Natural killer cell (primary cell): ENCODE results near the gene BCAS1. TPM values are rescaled to one million over a fixed set of nuclear protein-coding genes. Genes with fewer than 3 reads are reported as not detected.

ENCODE experiments used
- ATAC-seq, 3 donors: fragments of 150-1000 bp in 2 of 3; fragments of 200-7000 bp in 1 of 3; cut with Tn5 transposase; 1 replicate in 1 of 3; 2 replicates in 2 of 3; pipeline ENCODE4 v1.10.0; 2021; ENCODE audit warnings: mild to moderate bottlenecking in 2 of 3, moderate library complexity in 2 of 3
- DNase-seq, 2 donors: peaks; one replicate each; pipeline versions ENCODE4 v3.0.0 to v3.0.0-alpha.2; 2013 to 2021; ENCODE audit warnings: mixed read lengths in 1 of 2
- H3K27ac ChIP-seq: one replicate; pipeline ENCODE4 v1.5.1; 2013; ENCODE audit warnings: mild to moderate bottlenecking, low read length
- H3K27me3 ChIP-seq: one replicate; pipeline ENCODE4 v1.6.1; 2013; ENCODE audit warnings: low read length; ENCODE audit not compliant: control insufficient read depth, insufficient read depth
- H3K36me3 ChIP-seq: one replicate; pipeline ENCODE4 v1.6.1; 2013; ENCODE audit warnings: low read length; ENCODE audit not compliant: control insufficient read depth, insufficient read depth
- H3K4me1 ChIP-seq: one replicate; pipeline ENCODE4 v1.6.1; 2013; ENCODE audit warnings: low read length; ENCODE audit not compliant: control insufficient read depth, insufficient read depth
- H3K4me3 ChIP-seq: one replicate; pipeline ENCODE4 v1.5.1; 2013; ENCODE audit warnings: low read length
- H3K9me3 ChIP-seq: one replicate; pipeline ENCODE4 v1.6.1; 2013; ENCODE audit warnings: low read length; ENCODE audit not compliant: control insufficient read depth, insufficient read depth
- H3K27ac Mint-ChIP-seq, 2 donors: one replicate each; pipeline ENCODE4 v1.8.0; 2022; ENCODE audit warnings: mild to moderate bottlenecking in 2 of 2, mixed read lengths in 2 of 2, moderate library complexity in 1 of 2
- H3K27me3 Mint-ChIP-seq, 2 donors: one replicate each; pipeline ENCODE4 v1.8.0; 2022; ENCODE audit warnings: low read depth in 2 of 2, mixed read lengths in 2 of 2
- H3K36me3 Mint-ChIP-seq: one replicate; pipeline ENCODE4 v1.8.0; 2022; ENCODE audit warnings: mixed read lengths
- H3K4me1 Mint-ChIP-seq, 2 donors: one replicate each; pipeline ENCODE4 v1.8.0; 2022; ENCODE audit warnings: mixed read lengths in 2 of 2
- H3K4me3 Mint-ChIP-seq: one replicate; pipeline ENCODE4 v1.8.0; 2022; ENCODE audit warnings: mild to moderate bottlenecking, moderate library complexity, mixed read lengths
- H3K9me3 Mint-ChIP-seq, 2 donors: one replicate each; pipeline ENCODE4 v1.8.0; 2022; ENCODE audit warnings: mixed read lengths in 2 of 2
- WGBS: methylation state at CpG from one replicate; pipeline ENCODE4 v1.1.7; 2013; ENCODE audit warnings: missing lambda C conversion rate; ENCODE audit not compliant: insufficient coverage; 5-methylcytosine and 5-hydroxymethylcytosine counted together
- intact Hi-C: fragments of 100-400 bp; cut with micrococcal nuclease; formaldehyde crosslinking; loops from one replicate; pipeline ENCODE4 v1.14.2; 2022
- total RNA-seq, 4 donors: library from RNA; stranded (reverse); fragments of 120-200 nt in 1 of 4; gene quantifications; one replicate each; pipeline versions ENCODE4 v1.2.3 to v1.2.4, GENCODE V29; 2013 to 2022
- TF ChIP-seq, protein P1 (sequence below): fragments of 200-600 bp; IDR thresholded peaks from one replicate; pipeline ENCODE4 v1.8.0; 2022; ENCODE audit warnings: antibody characterized with exemption

BCAS1 gene
- total RNA-seq, 3 donors from 2014 or later (not counting 1 experiment from before 2014, with no cell fraction given), result 0.31 to 1.2 (median 0.68) TPM

DNA sequence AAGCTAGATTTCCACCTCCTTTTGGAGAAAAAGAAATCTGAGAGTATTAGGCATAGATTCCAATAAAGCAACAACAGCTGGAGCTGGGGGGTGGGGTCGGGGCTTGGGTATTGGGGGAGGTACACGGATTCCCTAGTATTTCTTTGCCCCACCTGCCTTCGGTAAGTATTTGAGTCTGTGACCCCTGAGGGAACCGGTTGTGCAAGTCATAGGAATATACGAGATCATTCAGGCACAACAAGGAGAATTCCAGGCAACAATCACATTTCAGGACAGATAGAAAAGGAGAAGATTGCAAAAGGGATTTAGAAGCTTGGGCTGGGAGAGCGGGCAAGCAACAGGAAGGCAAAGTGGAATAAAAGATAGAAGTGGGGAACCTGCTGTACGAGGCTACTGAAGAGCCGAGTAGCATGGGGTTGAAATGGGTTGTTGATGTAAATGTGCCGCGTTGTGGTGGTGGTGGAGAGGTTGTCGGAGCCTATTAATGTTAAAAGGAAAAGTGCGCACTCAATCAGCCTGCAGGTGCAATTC lies 148.9 kb downstream of the BCAS1 start:
- H3K36me3 Mint-ChIP-seq, result no peaks in the 10 kb centered on the region
- DNase-seq (no peak), ATAC-seq (no peak)
- Histone ChIP-seq H3K4me1 (peaks cover 7% of the 10 kb centered on the region), H3K36me3 (no peaks in the 10 kb centered on the region), H3K27me3 (no peaks in the 10 kb centered on the region), H3K4me3 (no peak overlapping the region), H3K27ac (no peak overlapping the region), H3K9me3 (no peaks in the 10 kb centered on the region)
- WGBS, result 93% methylated on average over 12 of the region's 12 CpGs
- H3K27ac Mint-ChIP-seq, result no peak overlapping the region
- no peaks in the 10 kb centered on the region for H3K9me3 Mint-ChIP-seq
- H3K4me1 Mint-ChIP-seq, result peaks cover 6 to 10% of the 10 kb centered on the region in 2 donors
- no peak overlapping the region for H3K4me3 Mint-ChIP-seq
- H3K27me3 Mint-ChIP-seq, result no peaks in the 10 kb centered on the region
- intact Hi-C loops, result no loop called here
- TF ChIP-seq, protein P1, sequence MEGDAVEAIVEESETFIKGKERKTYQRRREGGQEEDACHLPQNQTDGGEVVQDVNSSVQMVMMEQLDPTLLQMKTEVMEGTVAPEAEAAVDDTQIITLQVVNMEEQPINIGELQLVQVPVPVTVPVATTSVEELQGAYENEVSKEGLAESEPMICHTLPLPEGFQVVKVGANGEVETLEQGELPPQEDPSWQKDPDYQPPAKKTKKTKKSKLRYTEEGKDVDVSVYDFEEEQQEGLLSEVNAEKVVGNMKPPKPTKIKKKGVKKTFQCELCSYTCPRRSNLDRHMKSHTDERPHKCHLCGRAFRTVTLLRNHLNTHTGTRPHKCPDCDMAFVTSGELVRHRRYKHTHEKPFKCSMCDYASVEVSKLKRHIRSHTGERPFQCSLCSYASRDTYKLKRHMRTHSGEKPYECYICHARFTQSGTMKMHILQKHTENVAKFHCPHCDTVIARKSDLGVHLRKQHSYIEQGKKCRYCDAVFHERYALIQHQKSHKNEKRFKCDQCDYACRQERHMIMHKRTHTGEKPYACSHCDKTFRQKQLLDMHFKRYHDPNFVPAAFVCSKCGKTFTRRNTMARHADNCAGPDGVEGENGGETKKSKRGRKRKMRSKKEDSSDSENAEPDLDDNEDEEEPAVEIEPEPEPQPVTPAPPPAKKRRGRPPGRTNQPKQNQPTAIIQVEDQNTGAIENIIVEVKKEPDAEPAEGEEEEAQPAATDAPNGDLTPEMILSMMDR, result no peak

DNA sequence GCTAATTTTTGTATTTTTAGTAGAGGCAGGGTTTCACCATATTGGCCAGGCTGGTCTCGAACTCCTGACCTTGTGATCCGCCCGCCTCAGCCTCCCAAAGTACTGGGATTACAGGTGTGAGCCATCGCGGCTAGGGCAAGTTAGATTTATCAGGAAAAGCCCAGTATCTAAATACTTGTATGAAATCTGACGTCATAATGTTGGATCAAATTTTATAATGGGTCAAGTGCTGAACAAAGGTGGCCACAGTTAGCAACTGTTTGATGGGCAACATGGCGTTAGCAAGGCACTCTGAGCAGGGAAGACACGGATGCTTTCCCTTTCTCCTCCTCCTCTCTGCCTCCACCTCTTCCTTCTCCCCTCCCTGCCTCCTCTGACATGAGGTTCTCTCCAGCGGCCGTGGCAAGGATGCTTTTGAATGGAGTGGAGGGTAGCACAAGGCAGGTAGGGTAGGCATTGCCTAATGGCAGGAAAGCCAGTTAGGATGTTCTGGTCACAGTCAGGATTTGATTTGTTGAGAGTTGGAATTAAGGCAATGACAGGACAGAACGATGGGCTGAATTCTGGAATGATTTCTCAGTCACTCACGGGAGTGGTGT lies 149.6 kb downstream of the BCAS1 start:
- H3K4me1 Mint-ChIP-seq, result peaks cover 5 to 15% of the 10 kb centered on the region in 2 donors
- H3K4me1 ChIP-seq, result peaks cover 14% of the 10 kb centered on the region
- 92% methylated on average over 12 of the region's 12 CpGs for WGBS

DNA sequence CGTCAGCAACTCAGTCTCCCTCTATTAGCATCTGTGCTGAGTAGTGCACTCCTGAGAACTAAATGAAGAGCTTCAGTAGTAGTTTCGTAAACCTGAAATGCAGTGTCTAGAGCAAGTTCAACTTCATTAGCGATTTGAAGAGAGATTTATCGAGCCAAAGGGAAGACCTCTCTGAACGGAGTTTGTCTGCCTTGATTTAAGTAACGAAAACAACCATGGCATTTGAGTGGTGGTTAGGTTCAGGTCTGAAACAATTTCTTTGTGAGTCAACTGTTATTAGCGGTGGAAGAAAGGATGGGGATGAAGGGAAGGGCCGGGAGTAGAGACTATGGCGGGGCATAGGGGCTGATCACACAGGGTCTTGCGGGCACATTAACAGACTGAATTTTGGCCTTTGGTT lies 150.5 kb downstream of the BCAS1 start:
- Mint-ChIP-seq H3K36me3 (no peaks in the 10 kb centered on the region), H3K27me3 (no peaks in the 10 kb centered on the region), H3K4me3 (no peak overlapping the region), H3K27ac (no peak overlapping the region), H3K4me1 (peaks cover 12 to 23% of the 10 kb centered on the region in 2 donors), H3K9me3 (no peaks in the 10 kb centered on the region)
- no peak for ATAC-seq
- H3K27ac ChIP-seq, result no peak overlapping the region
- no peak overlapping the region for H3K4me3 ChIP-seq
- 92% methylated on average over 10 of the region's 10 CpGs for WGBS
- no peaks in the 10 kb centered on the region for H3K36me3 ChIP-seq
- H3K27me3 ChIP-seq, result no peaks in the 10 kb centered on the region
- TF ChIP-seq, protein P1, result no peak
- peaks cover 21% of the 10 kb centered on the region for H3K4me1 ChIP-seq
- no peaks in the 10 kb centered on the region for H3K9me3 ChIP-seq
- intact Hi-C loops, result no loop called here
- DNase-seq, result no peak

More for the DNA sequence above, 149.6 kb downstream of the BCAS1 start:
- ATAC-seq (no peak), DNase-seq (no peak)
- intact Hi-C loops, result no loop called here
- no peak overlapping the region for H3K4me3 Mint-ChIP-seq
- H3K36me3 Mint-ChIP-seq, result no peaks in the 10 kb centered on the region
- H3K27ac ChIP-seq, result no peak overlapping the region
- H3K9me3 Mint-ChIP-seq, result no peaks in the 10 kb centered on the region
- no peaks in the 10 kb centered on the region for H3K27me3 ChIP-seq
- no peak overlapping the region for H3K27ac Mint-ChIP-seq
- H3K27me3 Mint-ChIP-seq, result no peaks in the 10 kb centered on the region
- no peaks in the 10 kb centered on the region for H3K9me3 ChIP-seq
- TF ChIP-seq, protein P1, result no peak
- H3K36me3 ChIP-seq, result no peaks in the 10 kb centered on the region
- H3K4me3 ChIP-seq, result no peak overlapping the region

DNA sequence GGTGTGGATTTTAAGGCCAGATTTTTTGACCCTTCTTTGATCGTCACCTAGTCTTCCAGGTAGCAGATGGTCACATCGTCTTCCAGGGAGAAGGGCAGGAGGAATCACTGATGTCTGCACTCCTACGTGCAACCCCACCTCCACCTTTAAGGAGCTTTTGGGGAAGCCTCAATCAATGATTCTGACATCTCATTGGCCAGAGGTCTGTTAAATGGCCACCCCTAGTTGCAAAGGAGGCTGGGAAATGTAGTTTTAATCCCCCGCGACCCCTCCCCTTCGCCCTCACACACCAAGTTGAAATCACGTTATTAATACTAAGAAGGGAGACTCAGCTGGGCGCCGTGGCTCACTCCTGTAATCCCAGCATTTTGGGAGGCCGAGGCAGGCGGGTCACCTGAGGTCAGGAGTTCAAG lies 151.4 kb downstream of the BCAS1 start:
- Histone ChIP-seq H3K9me3 (no peaks in the 10 kb centered on the region), H3K27ac (no peak overlapping the region), H3K36me3 (no peaks in the 10 kb centered on the region), H3K27me3 (no peaks in the 10 kb centered on the region), H3K4me3 (no peak overlapping the region), H3K4me1 (peaks cover 23% of the 10 kb centered on the region)
- DNase-seq (no peak), ATAC-seq (no peak)
- Mint-ChIP-seq H3K4me1 (peaks cover 15 to 28% of the 10 kb centered on the region in 2 donors), H3K27me3 (no peaks in the 10 kb centered on the region), H3K36me3 (no peaks in the 10 kb centered on the region), H3K4me3 (no peak overlapping the region), H3K27ac (no peak overlapping the region), H3K9me3 (no peaks in the 10 kb centered on the region)
- 90% methylated on average over 10 of the region's 11 CpGs for WGBS
- TF ChIP-seq, protein P1, result no peak
- intact Hi-C loops, result no loop called here
